ENCODE measurements around the gene KRT84.

DNA sequence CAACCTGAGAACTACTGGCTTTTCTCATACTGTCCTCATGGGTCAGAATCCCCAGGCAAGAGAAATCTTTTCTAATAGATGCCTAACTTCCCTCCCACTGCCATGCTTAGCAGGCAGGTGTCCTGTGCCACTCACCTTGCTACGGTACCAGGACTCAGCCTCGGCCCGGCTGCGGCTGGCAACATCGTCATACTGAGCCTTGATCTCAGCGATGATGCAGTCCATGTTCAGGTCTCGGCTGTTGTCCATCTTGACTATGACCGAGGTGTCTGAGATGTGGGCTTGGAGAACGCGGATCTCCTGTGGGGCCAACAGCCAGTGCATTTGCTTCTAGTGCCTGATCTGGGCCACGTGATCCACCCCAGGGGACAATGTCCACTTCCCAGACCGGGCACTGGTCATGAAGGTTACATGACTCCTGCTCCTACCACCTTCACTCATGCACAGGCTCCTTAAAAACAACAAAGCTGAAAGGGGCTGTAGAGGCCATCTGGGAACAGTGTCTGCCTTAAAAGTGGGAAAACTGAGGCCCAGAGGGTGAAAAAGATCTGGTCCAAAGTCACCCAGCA is 22.3 kb downstream of the KRT84 start:
- TF ChIP-seq CTCF (IDR thresholded peaks at IDR 0.05; ENCODE audit: low read depth, low read length) (no peak), POLR2A (IDR thresholded peaks at IDR 0.05; ENCODE audit: extremely low read depth, insufficient read length) (no peak)

Data from NB4 (cell line).